ENCODE measurements around the gene MTG1.

The MTG1 gene

DNA sequence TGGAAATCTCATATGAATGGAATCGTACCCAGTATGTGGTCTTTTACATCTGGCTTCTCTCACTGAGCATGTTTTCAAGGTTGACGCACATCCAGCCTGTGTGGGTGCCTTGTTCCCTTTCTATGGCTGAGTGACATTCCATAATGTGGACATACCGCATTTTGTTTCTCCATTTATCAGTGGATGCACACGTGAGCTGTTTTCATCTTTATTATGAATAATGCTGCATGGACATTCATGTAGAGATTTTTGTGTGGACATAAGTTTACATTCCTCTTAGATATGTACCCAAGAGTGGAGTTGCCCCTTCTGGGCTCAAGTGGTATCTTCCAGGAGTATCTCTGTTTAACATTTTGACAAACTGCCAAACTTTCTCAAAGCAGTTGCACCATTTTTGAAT is 58.5 kb downstream of the MTG1 start:
- DNase-seq (ENCODE audit: low read depth): no peak

DNA sequence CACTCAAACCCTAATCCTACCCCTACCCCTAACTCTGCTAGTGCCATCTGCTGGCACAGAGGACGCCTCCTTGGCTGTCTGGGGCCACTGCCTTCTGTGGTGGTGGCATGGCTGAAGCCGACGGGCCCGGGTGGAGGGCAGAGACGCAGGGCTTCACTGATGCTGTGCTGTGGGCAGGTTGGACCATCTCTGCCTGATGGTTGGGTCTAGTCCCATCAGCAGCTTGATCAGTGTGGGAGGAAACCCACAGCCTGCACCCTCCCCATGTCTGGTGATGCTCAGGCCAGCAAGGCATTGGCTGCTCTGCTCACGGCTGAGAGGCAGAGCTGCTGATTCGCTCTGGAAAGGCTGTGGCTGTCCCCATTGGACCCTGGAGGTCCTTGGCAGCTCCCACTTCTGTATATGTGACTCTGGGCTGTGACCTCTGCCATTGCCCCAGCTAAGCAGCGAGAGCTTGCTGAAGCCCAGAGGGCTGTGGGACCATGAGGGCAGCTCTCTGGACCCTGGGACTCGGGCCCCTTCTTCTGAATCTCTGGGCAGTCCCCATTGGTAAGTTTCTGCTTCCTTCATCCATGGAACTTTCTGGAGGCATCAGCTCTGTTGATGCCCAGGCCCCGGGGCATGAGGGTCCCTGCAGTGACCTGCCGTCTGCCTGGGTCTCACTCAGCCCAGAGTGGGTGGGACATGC is 59.7 kb downstream of the MTG1 start, which contains the start of gene SCART1:
TSS of gene SCART1 (plus strand) at position 430 of the 688 bp plus-strand sequence. CDS start at position 483, 53 bp downstream.
- no peak for DNase-seq (ENCODE audit: low read depth)

DNA sequence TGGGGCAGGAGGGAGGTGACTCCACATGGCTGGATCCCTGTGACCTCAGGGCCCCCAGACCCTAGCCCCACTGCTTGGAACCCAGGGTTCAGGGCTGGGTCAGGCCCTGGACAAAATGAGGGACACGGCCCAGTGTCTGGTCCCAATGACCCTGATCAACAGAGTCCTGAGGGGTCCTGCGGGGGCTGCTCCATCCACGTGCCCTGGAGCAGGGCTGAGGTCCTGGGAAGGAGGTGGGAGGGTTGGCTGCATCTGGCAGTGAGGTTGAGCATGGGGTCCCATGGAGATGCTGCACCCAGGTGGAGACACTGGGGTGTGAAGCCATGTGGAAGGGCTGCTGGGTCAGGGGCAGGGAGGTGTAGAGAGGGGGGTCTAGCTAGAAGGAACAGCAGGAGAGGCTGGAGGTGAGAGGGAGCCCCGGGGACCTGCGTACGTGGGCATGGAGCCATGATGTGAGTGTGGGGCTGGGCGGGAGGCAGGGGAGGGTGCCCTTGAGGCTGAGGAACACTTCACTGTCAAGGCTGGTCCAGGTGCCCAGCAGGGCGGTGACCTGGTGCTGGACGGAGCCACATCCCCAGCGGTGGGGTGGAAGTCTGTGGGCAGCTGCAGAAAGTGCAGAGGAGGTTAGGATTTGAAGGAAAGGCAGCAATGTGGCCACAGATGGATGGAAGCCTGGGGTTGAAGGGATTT is 60.4 kb downstream of the MTG1 start:
- no peak for DNase-seq (ENCODE audit: low read depth)

DNA sequence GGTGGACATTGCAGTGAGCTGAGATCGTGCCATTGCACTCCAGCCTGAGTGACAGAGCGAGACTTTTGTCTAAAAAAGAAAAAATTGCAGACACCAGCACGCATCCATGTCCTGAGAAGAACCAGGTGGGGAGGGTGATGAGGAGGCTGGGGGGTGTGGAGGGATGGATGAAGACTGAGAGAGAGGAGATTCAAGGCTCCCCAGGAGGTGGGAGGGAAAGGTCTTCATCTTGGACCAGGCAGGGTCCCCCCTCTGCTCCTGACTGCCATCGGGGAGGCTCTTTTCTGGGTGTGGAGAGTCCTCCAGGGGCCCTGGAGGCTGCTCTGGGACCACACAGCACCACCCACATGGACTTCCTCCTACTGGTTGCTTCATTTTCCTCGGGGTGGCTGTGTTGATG is 61.2 kb downstream of the MTG1 start:
- no peak for DNase-seq (ENCODE audit: low read depth)

DNA sequence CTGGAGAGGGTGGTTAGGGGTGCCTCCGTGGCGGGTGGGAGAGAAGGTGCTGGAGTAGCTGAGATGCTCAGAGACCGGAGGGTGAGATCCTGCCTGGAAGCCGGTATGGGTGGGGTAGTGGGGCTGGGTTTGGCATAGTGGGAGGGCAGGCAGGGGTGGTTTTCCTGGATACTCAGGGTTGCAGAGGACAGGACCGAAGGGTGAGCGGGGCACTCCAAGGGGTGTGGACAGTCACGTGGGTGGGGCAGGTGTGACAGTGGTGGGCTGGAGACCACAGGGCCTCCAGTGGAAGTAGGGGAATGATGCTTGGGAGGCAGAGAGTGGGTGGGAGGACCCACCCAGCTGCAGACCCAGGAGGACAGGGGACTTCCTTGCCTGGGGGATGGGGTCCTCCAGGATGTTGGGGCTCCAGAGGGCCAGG is 61.7 kb downstream of the MTG1 start:
- DNase-seq (ENCODE audit: low read depth): no peak

DNA sequence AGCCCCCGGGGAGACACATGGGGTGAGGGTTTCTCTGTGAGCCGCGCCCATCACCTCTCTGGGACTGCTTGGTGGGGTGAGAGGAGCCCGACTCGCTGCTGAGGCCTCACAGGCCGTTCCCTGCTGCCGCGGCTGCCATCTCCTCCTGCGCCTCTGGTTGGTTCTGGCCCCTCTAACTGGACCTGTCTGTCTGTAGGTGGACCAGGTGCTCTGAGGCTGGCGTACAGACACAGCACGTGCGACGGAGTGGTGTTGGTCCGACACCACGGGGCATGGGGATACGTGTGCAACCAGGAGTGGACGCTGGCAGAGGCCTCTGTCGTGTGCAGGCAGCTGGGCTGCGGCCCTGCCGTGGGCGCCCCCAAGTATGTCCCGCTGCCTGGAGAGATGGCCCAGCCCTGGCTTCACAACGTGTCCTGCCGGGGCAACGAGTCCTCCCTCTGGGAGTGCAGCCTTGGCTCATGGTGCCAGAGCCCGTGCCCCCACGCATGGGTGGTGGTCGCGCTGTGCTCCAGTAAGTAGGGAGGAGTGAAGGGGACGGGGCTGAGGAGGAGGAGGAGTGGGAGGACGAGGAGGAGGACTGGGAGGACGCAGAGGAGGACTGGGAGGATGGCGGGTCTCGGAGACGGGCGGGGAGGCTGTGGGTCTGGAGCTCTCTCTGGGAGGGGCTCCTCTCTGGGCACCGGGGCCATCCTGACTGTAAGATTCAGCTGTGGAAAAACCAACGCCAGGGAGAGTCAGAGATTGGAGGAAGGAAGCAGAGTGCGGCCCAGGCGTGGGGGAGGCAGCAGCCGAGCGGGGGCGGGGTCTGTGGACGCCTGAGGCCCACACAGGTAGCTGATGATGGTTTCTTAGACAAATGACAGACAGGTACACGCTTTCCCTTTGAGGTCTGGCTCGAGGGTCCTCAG is 62.3 kb downstream of the MTG1 start:
- no peak for DNase-seq (ENCODE audit: low read depth)

DNA sequence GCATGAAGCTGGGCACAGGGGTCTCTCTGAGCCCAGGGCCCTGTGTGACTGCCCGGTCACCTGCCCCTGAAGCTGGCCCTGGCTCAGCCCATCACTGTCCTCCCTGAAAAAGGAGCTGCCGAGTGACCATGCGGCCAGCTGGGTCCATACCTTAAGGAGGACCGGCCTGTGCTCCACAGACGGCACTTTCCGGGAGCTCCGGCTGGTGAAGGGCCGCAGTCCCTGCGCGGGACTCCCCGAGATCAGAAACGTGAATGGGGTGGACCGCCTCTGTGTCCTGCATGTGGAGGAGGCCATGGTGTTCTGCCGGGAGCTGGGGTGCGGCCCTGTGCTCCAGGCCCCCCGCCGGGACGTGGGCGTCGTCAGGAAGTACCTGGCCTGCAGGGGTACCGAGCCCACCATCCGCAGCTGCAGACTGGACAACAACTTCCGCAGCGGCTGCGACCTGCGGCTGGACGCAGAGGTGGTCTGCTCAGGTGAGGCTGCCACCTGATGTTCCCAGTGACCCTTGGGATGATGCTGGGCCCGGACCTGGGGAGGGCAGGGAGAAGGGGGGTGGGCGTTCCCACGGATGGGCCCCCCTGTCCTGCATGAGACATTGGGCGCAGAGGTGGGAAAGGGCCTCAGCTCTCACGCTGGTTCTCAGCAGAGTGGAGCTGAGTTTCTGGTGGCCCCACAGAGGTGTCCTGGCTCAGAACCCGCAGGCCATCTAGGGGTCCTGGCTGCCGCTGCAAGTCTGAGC is 63.3 kb downstream of the MTG1 start:
- no peak for DNase-seq (ENCODE audit: low read depth)

DNA sequence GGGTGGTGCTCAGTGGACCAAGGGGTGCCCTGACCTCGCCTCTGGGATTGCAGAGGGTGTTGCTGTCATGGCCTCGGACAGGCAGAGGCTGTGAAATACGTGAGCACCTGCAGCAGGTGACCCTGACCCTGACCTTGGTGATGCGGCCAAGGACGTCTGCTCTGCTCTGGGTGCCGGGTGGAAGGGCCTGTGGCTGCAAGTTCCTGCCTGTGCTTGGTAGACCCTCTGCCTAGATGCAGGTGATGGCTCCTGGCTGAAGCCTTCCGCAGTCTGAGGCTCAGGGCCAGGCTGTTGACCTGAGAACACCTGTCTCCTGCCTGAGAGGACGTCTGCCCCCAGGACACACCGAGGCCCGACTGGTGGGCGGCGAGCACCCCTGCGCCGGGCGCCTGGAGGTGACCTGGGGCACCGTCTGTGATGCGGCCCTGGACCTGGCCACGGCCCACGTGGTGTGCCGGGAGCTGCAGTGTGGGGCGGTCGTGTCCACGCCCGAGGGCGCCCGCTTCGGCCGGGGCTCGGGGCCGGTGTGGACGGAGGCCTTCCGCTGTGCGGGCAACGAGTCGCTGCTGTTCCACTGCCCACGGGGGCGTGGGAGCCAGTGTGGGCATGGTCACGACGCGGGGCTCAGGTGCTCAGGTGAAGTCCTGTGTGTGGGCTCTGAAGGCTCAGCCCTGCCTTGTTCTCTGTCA is 64.2 kb downstream of the MTG1 start:
- no peak for DNase-seq (ENCODE audit: low read depth)

DNA sequence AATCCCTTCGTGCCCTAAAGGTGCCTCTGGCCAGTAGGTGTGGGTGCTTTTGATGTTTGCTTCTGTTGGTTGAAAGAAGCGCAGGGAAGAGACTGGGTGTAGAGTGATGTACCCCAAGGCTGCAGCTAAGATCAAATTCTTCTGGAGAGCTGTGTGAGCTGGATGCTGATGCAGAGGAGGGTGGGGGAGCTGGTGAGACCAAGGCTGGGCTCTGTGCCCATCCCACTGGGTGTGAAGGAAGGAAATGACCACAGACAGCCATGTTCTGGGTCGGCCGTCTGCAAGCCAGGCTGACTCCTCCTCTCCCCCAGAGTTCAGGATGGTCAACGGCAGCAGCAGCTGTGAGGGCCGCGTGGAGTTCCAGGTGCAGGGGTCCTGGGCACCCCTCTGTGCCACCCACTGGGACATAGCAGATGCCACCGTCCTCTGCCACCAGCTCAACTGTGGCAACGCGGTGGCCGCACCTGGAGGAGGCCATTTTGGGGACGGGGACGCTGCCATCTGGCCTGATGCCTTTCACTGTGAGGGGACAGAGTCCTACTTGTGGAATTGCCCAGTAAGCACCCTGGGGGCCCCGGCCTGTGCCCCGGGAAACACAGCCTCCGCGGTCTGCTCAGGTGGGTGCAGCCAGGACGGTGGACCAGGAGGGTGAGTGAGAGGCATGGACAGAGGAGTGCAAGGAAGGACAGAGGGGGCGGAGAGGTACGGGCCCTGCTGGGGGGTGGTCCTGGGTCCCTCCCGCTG is 64.9 kb downstream of the MTG1 start:
- DNase-seq (ENCODE audit: low read depth): no peak

DNA sequence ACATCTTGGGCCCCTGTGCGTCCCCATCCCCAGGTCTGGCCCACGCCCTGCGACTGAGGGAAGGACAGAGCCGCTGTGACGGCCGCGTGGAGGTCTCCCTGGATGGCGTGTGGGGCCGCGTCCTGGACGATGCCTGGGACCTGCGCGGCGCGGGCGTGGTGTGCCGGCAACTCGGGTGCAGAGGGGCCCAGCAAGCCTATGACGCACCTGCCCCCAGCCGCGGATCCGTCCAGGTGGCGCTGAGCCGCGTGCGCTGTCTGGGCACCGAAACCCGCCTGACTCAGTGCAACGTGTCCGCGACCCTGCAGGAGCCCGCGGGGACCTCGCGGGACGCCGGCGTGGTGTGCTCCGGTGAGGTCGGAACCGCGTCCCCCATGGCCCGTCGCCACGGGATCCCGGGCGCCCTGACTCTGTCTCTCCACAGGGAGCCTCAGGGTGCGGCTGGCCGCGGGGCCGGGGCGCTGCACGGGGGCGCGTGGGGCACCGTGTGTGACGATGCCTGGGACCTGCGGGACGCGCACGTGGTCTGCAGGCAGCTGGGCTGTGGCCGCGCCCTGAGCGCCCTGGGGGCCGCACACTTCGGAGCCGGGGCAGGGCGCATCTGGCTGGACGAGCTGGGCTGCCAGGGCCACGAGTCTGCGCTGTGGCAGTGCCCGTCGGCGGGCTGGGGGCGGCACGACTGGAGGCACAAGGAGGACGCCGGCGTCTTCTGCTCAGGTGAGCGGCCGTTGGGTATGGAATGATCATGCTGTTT is 65.7 kb downstream of the MTG1 start:
- DNase-seq (ENCODE audit: low read depth): no peak

DNA sequence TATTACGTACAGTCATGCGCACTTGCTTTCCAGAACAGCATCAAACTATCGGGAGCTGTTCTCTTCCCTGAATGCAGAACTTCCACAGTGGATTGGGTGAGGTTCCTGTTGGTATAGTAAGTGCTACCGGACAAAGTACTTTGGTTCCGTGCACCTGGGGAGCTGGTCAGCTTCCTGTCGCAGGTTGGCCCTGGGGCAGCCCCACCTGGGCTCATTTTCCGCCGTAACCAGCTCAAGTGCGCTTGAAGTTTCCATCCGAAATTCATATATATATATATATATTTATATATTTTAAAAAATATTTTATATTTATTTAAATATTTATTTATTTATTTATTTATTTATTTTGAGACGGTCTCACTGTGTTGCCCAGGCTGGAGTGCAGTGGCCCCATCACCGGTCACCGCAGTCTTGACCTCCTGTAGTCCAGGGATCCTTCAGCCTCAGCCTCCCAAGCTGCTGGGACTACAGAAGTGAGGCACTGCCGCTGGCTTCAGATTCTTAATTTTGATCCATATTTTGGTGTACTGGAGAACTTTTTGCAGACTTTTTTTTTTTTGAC is 66.3 kb downstream of the MTG1 start:
- DNase-seq (ENCODE audit: low read depth): no peak

DNA sequence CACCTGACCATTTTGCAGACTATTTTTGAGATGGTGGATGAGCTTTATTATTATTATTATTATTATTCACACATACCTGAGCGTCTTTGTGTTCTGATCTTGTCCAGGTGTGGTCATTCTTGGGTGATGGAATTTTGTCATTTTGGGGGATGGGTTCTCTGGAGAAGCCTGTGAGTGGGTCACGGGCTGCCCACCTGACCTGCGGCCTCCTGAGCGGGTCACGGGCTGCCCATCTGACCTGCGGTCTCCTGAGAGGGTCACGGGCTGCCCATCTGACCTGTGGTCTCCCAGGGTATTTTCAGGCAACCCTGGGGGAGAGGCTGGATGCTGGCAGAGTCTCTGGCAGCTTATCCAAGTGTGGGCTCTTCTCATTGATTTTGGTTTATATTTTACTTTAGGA is 67.1 kb downstream of the MTG1 start:
- DNase-seq (ENCODE audit: low read depth): no peak

DNA sequence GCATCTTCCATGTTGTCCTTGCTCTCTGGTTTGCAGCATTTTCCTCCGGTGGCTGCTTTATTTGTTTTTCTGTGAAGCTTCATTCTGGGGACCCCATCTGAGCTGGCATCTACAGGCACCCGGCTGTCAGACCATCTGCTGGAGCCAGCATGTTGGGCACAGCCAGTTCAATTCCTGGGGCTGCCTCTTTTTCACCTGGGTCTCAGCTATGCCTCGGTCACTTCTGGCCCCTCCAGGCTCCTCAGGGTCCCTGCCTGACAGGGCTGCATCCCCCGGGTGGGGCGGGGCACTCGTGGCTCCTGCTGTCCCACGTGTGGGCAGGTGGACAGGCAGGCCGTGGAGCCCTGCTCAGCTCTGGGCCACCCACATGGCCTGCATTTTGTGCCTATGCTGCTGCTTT is 67.9 kb downstream of the MTG1 start:
- DNase-seq (ENCODE audit: low read depth): no peak

DNA sequence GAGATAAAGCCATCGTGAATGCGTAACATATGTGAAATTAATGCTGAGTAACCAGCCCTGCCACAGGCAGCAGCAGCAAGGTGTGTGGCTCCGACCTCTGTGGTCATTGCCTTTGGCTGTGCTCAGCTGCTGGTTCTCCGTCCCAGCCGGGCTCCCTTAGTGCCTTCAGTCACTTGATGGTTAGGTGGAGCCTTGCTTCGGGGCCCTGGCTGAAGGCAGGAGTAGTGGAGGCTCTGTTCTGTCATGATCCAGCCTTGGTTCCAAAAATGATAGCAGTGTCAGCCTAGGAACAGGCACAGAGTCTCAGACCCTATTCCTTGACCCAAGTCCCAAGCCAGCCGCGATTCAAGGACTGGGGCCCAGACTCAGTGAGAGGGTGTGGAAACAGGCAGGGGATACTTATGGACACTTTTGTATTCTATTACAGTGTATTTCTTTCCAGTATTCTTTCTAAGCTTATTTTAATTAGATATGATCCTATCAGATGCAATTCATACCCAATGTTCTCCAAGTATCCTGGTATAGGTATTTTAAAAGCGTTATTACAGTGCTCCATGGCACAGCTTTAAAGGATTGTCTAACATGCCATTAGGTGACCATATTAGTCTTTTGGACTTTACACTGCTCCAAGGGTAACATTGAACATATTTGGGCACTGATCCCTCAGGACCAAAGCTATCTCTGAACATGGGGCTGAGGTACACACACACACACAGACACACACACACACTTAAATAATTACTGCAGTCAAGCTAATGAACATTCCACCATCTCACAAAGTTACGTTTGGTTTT is 68.8 kb downstream of the MTG1 start:
- DNase-seq (ENCODE audit: low read depth): no peak

DNA sequence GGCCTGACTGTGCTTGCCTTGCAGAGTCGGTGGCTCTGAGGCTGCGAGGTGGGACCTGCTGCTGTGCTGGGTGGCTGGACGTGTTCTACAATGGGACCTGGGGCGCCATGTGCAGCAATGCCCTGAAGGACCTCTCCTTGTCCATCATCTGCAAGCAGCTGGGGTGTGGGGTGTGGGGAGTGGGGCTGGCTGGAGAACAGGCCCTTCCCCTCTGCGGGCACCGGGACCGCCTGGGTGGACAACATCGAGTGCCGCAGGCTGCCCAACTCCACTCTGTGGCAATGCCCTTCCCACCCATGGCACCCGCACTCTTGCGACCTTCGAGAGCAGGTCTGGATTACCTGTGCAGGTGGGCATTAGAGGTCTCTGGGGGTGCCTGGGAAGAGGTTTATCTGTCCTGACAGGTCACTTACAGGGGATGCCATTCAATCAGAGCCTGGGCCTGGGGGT is 70.7 kb downstream of the MTG1 start:
- no peak for DNase-seq (ENCODE audit: low read depth)

DNA sequence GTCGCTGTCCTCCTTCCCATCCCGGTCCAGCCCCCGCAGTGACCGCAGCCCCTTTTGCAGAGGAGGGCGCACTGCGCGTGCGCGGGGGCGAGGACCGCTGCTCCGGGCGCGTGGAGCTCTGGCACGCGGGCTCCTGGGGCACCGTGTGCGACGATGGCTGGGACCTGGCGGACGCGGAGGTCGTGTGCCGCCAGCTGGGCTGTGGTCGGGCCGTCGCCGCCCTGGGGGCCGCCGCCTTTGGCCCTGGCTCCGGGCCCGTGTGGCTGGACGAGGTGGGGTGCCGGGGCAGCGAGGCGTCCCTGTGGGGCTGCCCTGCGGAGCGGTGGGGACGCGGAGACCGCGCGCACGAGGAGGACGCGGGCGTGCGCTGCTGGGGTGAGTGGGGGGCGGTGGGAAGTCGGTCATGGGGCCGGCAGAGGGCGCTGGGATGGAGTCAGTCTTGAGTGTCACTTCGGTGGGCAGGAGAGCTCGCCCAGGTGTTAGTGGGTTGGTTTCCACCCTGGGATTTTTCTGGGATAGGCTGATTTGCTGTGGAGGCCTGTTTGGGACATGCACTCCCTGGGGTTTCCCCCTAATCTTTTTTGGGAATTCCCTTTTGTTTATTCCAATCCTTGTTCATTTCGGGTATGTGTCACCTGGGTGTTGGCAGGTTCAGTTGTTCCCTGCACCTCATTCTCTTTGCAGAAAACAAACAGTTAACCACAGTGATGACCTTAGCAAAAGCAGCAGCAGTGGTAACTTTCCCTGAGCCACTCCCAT is 71.4 kb downstream of the MTG1 start:
- DNase-seq (ENCODE audit: low read depth): no peak

DNA sequence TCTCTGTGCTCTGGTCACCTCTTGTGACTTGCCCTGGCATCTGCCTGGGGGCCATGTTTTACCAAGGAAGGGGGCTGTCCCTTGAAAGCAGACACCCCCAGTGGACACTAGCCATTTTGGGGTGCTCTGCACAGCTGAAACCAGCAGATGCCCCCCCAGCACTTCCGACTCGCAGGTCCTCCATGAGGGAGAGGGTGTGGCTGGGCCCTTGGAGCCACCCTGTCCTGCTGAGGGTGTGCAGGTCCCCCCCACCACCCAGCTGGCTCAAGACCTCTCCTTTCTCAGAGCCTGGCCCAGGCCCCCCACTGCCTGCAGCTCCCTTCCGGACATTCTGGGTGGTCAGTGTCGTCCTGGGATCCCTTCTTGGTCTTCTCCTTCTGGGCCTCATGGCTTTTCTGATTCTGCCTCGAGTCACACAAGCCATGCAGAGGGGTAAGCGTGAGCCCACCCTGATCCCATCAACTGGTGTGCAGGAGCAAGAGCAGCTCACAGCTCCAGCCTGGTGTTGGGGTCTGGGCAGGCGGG is 72.1 kb downstream of the MTG1 start:
- DNase-seq (ENCODE audit: low read depth): no peak
